Urinary bladder (tissue), 4 donors: ENCODE data around the gene COL13A1. TPM values are rescaled to one million over a fixed set of nuclear protein-coding genes. Genes with fewer than 3 reads are reported as not detected.

Source experiments
- DNase-seq: peaks from one replicate; pipeline ENCODE4 v3.0.0-alpha.2; 2015; ENCODE audit errors: extremely low spot score
- H3K27ac ChIP-seq: one replicate; pipeline ENCODE4 v1.5.1; 2013; ENCODE audit warnings: low read depth, mild to moderate bottlenecking, moderate library complexity
- H3K36me3 ChIP-seq: one replicate; pipeline ENCODE4 v1.6.1; 2013; ENCODE audit warnings: mild to moderate bottlenecking, moderate library complexity; ENCODE audit not compliant: insufficient read depth
- H3K4me1 ChIP-seq: one replicate; pipeline ENCODE4 v1.6.1; 2013; ENCODE audit warnings: mild to moderate bottlenecking, moderate library complexity; ENCODE audit not compliant: insufficient read depth
- H3K4me3 ChIP-seq: one replicate; pipeline ENCODE4 v1.5.1; 2013; ENCODE audit warnings: low read depth, low read length
- WGBS: extraction: QIAGEN DNeasy Blood & Tissue Kit; methylation state at CpG from one replicate; pipeline ENCODE4 v1.1.7; 2013; 5-methylcytosine and 5-hydroxymethylcytosine counted together
- polyA plus RNA-seq: library from polyadenylated mRNA; stranded (reverse); fragments of 200-250 nt; gene quantifications from one replicate; pipeline ENCODE4 v1.2.3, GENCODE V29; 2013
- total RNA-seq: library from RNA; depleted of rRNA; stranded (reverse); fragments of >200 nt; gene quantifications from one replicate; pipeline ENCODE4 v1.2.3, GENCODE V29; 2014
- donor health status: healthy with polysubstance abuse.
- donor health status: healthy.

The COL13A1 gene
- total and polyA plus RNA-seq, 2 donors = 5.7 to 9.2 TPM

DNA sequence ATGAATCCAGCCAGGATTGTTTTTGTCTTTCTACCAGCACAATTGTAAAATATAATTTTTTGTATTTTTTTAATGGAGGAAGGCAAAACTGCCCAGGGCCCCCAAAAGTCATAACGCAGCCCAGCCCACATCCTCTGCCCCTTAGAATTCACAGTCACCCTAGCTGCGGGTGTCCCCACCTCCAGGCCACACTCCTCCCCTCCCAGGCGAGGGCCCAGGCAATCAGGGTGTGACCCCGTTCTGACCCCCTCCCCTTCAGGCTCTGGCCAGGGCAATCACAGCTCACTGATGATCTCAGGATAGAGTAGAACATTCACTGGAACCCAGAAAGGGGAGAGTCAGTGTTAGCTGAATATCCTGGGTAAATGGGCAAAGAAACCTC, 158.9 kb downstream of the COL13A1 start:
- H3K4me3 ChIP-seq = no peak overlapping the region
- no peaks in the 10 kb centered on the region for H3K4me1 ChIP-seq
- H3K36me3 ChIP-seq = no peaks in the 10 kb centered on the region
- 78% methylated on average over 4 of the region's 4 CpGs for WGBS
- DNase-seq = no peak
- no peak overlapping the region for H3K27ac ChIP-seq

DNA sequence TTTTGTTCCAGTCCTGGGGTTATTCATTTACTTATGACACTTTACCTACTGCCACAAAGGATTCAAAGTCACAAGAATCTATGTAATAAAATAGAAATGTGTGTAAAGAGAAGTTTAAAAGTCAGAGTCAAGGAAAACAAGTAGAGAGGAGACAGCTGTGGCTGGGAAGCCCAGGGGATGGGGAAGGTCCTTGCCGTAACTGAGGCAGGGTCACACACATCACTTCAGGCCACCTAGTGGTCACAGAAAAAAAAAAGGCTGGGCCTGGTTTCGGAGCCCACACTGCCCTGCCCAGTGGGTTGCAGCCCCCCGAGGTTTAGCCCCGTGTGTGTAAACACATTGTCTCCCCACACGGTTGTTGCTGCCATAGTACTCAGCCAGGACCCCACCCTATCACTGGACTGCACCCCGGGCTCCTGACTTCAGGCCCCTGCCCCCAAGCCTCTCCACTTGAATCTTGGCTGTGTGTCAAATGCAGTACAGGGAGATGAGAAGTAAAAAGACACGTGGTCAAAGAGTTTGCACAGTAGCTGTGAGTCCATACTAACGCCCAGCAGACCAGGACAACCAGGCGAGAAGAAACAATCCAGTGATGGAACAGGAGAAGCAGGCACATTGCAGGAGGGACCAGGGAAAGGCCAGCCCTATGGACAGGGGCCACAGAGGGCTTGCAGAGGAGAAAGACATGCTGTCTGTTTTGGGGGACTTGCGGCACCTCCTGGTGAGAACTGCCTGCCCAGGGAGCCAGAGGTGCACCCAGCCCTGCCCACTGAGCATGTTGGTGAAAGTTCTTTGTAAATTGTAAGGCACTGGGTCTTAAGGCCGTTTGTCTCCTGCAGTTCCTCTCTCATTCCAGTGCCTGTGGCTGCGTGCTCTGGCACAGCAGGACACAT, 159.5 kb downstream of the COL13A1 start:
- H3K4me3 ChIP-seq = no peak overlapping the region
- no peak for DNase-seq
- WGBS = 53% methylated on average over 12 of the region's 12 CpGs
- H3K27ac ChIP-seq = no peak overlapping the region
- H3K4me1 ChIP-seq = no peaks in the 10 kb centered on the region
- H3K36me3 ChIP-seq = no peaks in the 10 kb centered on the region

DNA sequence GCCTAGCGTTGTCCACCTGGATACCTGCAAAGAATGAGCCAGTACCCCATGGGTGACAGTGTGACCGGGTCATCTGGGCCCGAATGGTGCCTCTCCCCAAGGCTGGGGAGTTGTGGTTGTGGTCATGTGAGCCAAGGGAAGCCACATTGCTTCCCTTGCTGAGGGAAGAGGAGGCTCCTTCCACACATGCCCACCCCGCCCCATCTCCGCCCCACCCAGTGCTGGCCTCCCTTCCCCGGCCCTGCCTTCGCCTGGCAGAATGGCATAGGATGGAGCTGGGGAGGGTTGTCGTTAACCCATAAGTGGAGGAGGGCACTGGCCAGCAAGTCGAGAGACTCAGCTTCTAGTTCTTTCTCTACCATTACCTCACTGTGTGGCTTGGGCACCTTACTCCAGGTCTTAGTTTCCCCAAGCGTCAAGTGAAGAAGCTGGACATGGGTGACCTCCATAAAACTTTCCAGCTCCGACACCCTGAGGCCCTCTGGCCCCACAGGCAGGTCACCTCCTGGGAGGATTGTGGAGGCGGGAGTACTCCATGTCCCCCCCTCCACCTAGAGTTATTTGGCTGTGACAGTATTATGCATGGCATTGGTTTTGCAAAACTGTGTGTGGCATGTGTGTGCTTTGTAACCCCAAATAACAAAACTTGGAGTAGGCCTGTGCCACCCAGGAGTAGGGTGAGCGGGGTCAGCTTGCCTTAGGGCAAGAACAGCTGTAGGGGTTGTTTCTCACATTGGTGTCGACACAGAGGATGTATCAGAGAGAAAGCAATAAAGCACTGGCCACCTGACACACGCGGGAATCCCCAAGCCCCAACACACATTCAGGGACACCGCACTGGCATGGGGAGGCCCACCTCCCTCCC, 160.4 kb downstream of the COL13A1 start:
- WGBS = 80% methylated on average over 17 of the region's 17 CpGs
- Histone ChIP-seq H3K4me1 (no peaks in the 10 kb centered on the region), H3K36me3 (no peaks in the 10 kb centered on the region), H3K27ac (no peak overlapping the region), H3K4me3 (no peak overlapping the region)
- DNase-seq = no peak

DNA sequence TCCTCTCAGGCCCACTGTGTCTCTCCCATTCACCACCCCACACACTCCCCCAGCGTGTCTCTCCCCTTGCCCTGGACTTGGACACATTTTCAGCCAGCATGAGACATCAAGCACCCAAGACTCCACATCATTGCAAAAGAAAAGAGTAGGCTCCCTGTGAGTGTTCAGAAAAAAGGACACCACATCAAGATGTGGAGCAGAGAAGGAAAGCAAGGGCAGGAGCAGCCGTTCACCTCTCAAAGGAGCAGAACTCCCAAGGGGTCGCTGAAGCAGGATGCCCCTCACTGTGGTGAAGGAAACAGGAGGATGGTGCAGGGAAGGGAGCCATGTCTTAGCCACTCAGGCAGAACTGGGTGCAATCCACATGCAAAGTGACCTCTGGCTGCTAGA, 161.0 kb downstream of the COL13A1 start:
- H3K27ac ChIP-seq = no peak overlapping the region
- WGBS = 79% methylated on average over 3 of the region's 3 CpGs
- no peak overlapping the region for H3K4me3 ChIP-seq
- H3K4me1 ChIP-seq = no peaks in the 10 kb centered on the region
- no peak for DNase-seq
- H3K36me3 ChIP-seq = no peaks in the 10 kb centered on the region

DNA sequence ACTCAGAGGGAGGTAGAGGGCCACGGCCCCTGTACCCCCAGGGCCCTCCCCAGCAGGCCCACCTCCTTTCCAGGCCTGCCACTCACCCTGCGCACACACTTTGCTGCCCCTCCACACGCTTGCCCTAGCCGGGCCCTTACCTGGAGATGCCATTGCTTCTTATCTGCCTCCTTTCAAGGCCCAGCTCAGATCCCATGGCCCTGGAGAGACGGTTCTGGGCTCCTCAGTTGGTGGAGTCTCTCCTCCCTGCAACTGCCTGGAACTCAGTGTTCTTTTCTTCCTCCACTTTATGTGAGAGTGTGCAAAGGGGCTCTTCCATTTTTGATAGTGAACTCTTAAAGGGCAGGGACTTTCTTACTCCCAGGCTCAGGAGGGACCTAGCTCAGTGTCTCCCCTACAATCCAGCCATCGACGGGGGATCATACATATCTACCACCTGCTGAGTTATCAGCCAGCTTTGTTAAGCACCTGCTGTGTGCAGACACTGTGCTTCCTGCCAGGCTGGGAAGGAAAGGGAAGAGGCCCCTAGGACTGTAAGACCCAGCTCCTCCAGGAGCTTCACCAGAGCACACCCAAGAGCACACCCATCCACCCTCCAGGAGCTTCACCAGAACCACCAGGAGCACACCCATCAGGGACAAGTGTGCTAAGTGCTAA, 161.6 kb downstream of the COL13A1 start:
- DNase-seq = no peak
- Histone ChIP-seq H3K36me3 (no peaks in the 10 kb centered on the region), H3K27ac (no peak overlapping the region), H3K4me1 (no peaks in the 10 kb centered on the region), H3K4me3 (no peak overlapping the region)
- WGBS = 81% methylated on average over 7 of the region's 7 CpGs

DNA sequence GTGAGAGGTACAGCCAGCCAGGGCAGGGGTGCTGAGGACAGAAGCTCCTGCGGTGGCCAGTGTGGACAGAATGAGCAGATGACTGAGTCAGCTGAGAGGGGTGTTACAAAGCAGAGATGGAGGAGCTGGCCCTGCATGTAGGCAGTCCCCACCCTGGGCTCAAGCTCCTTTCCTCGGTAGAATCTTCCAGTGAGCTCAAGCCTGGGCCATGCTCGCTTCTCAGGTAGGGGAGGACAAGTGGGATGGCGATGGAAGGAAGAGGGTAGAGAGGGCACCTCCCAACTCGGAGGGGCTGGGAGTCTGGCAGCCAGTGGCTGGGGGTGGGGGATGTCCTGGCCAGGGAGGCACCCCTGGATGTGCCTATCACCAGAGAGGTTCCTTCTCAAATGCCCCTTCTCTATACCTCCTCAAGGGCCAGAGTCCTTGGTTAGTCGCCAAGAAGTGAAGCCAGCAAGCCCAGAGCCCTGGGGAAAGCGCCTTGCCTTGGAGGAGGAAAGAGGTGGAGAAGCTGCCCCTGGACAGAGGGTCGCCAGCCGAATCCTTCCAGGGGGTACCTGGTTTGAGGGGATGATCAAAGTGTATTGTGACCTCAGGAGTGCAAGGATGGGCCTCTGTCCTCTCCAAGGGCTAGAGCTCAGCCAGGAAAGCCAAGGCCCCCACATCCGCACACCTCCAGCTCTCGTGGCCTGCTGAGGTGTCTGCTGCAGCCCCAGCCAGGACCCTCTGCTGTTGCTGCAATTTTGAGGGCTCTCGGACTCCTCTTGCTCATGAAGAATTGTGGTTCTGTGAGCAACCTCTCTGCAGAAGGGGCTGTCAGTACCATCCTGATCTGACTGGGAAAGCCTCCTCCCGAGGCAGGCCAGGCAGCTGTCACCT, 162.4 kb downstream of the COL13A1 start:
- no peak overlapping the region for H3K27ac ChIP-seq
- no peak for DNase-seq
- 92% methylated on average over 13 of the region's 13 CpGs for WGBS
- no peaks in the 10 kb centered on the region for H3K36me3 ChIP-seq
- H3K4me1 ChIP-seq = no peaks in the 10 kb centered on the region
- H3K4me3 ChIP-seq = no peak overlapping the region

DNA sequence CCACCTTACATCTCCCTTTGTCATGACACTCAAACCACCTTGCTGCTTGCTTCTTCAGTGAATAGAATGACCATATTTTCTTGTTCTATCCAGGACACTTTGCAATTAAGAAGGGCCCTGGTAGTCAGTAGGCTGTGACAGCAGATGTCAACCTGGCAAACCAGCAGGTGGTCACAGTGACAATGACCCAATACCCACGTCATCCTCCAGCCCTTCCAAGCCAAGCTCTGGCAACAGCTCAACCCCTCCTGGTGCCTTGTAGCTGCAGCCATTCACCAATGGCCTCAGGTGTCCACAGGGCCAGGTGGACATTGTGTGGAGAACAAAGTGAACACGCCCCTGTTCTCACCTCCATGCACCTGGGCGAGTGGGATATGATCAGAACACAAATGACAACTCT, 163.4 kb downstream of the COL13A1 start:
- H3K36me3 ChIP-seq = no peaks in the 10 kb centered on the region
- H3K4me1 ChIP-seq = no peaks in the 10 kb centered on the region
- no peak overlapping the region for H3K27ac ChIP-seq
- H3K4me3 ChIP-seq = no peak overlapping the region
- 84% methylated on average over 3 of the region's 3 CpGs for WGBS
- DNase-seq = no peak

DNA sequence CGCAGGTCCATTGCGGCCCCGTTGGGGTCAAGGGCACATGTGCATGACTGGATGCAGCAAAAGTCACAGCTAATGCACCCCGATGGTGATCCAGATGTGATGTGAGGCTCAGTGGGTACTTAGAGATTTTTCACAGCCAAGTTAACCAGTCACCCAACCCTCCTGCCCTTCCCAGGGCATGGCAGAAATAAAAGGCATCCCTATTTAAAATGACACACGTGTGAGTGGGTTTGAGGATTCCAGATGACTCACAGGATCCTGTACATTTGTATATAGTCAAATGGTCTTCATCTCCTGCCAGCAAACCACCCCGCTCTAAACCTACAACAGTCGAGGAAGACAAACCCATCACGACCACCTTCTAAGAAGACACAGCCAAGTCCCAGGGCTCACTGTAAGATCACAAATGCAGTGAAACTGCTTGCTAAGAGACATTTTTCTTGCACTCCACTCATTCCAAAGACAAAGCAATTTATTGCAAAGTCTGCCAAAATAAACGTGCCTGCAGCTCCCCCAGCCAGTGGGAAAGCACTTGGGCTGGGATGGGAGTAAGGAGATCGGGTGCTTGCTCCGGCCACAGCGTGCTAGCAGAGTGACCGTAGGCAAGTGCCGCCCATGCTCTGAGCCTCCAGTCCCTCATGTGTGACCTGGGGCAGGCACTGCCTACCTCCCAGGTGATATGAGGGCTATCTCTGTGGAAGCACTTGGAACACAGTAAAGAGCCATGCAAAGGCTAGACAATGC, 164.4 kb downstream of the COL13A1 start:
- 55% methylated on average over 14 of the region's 14 CpGs for WGBS
- Histone ChIP-seq H3K36me3 (no peaks in the 10 kb centered on the region), H3K4me3 (no peak overlapping the region), H3K27ac (no peak overlapping the region), H3K4me1 (no peaks in the 10 kb centered on the region)
- no peak for DNase-seq

DNA sequence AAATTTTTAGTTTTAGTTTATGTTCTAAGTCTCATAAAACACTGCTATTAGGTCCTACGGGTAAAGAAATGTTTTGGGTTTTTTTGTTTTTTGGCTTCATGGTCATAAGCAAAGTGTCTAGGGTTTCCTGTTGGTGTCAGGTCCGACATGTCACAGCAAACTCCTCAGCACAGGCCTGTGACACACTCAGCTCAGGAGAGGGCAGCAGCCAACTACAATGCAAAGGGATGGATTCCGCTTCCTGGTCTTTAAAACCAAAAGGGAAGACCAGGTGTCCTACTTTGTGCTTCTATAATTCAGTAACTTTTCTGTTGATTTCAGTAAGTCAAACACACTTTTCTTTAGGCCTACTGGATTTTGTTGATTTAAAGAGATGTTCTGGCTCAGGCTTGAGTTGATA, 167.1 kb downstream of the COL13A1 start:
- Histone ChIP-seq H3K4me3 (no peak overlapping the region), H3K36me3 (no peaks in the 10 kb centered on the region), H3K27ac (no peak overlapping the region), H3K4me1 (no peaks in the 10 kb centered on the region)
- WGBS = 65% methylated on average over 3 of the region's 3 CpGs
- DNase-seq = no peak

DNA sequence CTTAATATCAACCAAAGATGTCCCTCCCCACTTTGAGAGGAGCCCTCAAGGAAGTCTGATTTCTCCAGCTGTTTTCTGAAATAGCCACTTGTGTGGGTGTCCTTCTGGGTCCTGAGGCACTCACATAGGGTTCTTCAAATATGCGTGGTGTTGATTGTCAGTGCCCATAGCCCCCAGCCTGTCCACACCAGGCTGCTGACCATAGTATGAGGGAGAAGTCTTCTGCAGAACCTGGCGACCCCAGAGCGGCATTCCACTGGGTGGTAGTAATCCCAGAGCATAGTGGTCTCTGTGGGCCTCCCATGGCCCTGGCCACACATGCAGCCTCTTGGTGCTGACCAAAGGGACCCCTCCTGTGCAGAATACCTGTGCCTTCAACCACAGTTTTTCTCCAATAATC, 168.3 kb downstream of the COL13A1 start:
- Histone ChIP-seq H3K27ac (no peak overlapping the region), H3K36me3 (no peaks in the 10 kb centered on the region), H3K4me3 (no peak overlapping the region), H3K4me1 (no peaks in the 10 kb centered on the region)
- 91% methylated on average over 3 of the region's 3 CpGs for WGBS
- DNase-seq = no peak

DNA sequence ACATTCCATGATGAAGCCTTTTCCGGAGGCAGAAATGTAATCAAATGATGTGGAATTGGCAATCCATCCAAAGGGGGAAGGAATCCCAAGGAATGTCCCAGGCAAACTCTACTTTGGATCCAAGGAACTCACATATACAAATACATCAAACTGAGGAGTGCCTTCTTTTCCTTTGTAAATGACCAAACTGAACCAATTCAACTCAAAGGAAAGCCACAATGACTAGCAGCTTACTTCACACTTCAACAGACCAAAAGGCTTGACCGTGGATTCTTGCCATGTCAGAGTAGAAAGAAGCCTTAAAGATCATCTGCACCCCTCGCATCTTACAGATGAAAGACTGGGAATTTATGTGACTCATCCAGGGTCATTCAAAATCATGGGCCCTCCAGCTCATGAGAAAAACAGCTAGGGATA, 171.3 kb downstream of the COL13A1 start:
- WGBS = 67% methylated on average over 3 of the region's 3 CpGs

DNA sequence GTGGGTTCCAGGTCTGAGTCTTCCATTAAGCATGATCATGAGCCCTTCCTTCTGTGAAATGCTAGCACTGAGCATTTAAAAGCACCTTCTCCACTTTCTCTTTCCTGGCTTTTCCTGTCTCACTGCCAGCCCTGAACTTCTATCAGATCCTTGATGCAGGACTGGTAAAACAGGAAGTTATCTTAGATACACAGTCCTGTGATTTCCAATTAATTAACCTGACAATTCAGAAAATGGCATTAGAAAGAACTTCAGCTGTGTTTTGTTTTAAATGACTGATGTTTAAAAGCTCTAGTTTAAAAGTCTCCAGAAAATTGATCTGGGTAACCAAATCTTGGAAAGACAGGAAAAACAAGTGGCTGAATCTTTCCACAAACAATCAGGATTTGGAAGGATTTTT, 172.0 kb downstream of the COL13A1 start:
- H3K4me1 ChIP-seq = no peaks in the 10 kb centered on the region
- no peak for DNase-seq
- H3K27ac ChIP-seq = no peak overlapping the region
- no peak overlapping the region for H3K4me3 ChIP-seq
- no peaks in the 10 kb centered on the region for H3K36me3 ChIP-seq

More for the DNA sequence above, 171.3 kb downstream of the COL13A1 start:
- H3K4me1 ChIP-seq = no peaks in the 10 kb centered on the region
- H3K27ac ChIP-seq = no peak overlapping the region
- no peaks in the 10 kb centered on the region for H3K36me3 ChIP-seq
- no peak for DNase-seq
- H3K4me3 ChIP-seq = no peak overlapping the region
